Common myeloid progenitor, CD34-positive (primary cell): ENCODE results near the gene HS3ST2.
"Not testable (repeated sequence)": the region's sequence is repeated elsewhere in the genome, so short reads cannot be mapped to it uniquely, and the experiment has no call there.

Source experiments
- CTCF ChIA-PET: fragments of 350-600 bp; sonication (Branson Sonifier 250); formaldehyde crosslinking; loops from one replicate; lab custom pipeline; 2021; ENCODE audit warnings: antibody characterized with exemption; lab: Charles Lee
- POLR2A ChIA-PET: fragments of 350-600 bp; sonication (Branson Sonifier 250); formaldehyde crosslinking; loops from one replicate; lab custom pipeline; 2021; ENCODE audit warnings: antibody characterized with exemption; lab: Charles Lee
- DNase-seq, 3 donors: peaks; one replicate each; pipeline versions ENCODE4 v3.0.0 to v3.0.0-alpha.2; 2013
- H3K27ac ChIP-seq, 2 experiments: 1 replicate in 1 of 2; 2 replicates in 1 of 2; pipeline ENCODE4 v1.7.0; 2013; ENCODE audit warnings: inconsistent platforms in 2 of 2, low read length in 2 of 2, mild to moderate bottlenecking in 2 of 2, low read depth in 1 of 2, moderate library complexity in 1 of 2; ENCODE audit not compliant: severe bottlenecking in 2 of 2, insufficient read depth in 1 of 2, poor library complexity in 1 of 2
- H3K27me3 ChIP-seq, 5 experiments: replicated peaks in 2 of 5; 1 replicate in 3 of 5; 2 replicates in 2 of 5; pipeline versions ENCODE4 v1.6.1 to v1.7.0; 2013; ENCODE audit warnings: low read length in 4 of 5, mild to moderate bottlenecking in 2 of 5, moderate library complexity in 2 of 5, inconsistent platforms in 1 of 5; ENCODE audit not compliant: insufficient read depth in 5 of 5, control insufficient read depth in 4 of 5
- H3K36me3 ChIP-seq, 4 experiments: 1 replicate in 2 of 4; 2 replicates in 2 of 4; pipeline versions ENCODE4 v1.6.1 to v1.7.0; 2013; ENCODE audit warnings: low read length in 3 of 4, control low read depth in 1 of 4, mild to moderate bottlenecking in 1 of 4; ENCODE audit not compliant: control insufficient read depth in 4 of 4, insufficient read depth in 4 of 4
- H3K4me1 ChIP-seq, 4 experiments: 1 replicate in 3 of 4; 2 replicates in 1 of 4; pipeline versions ENCODE4 v1.6.1 to v1.7.1; 2013; ENCODE audit warnings: low read length in 3 of 4, mild to moderate bottlenecking in 3 of 4, control low read depth in 1 of 4, inconsistent platforms in 1 of 4, moderate library complexity in 1 of 4; ENCODE audit not compliant: control insufficient read depth in 4 of 4, insufficient read depth in 4 of 4; ENCODE audit errors: control extremely low read depth in 1 of 4
- H3K4me3 ChIP-seq, 7 experiments: 1 replicate in 4 of 7; 2 replicates in 3 of 7; pipeline versions ENCODE4 v1.5.1 to v1.7.0; 2013; ENCODE audit warnings: mild to moderate bottlenecking in 7 of 7, low read length in 6 of 7, moderate library complexity in 6 of 7, inconsistent platforms in 2 of 7, low read depth in 2 of 7, control low read depth in 1 of 7; ENCODE audit not compliant: insufficient read depth in 4 of 7, control insufficient read depth in 1 of 7; ENCODE audit errors: extremely low read depth in 1 of 7
- H3K9me3 ChIP-seq, 5 experiments: 1 replicate in 4 of 5; 2 replicates in 1 of 5; pipeline versions ENCODE4 v1.6.1 to v1.7.1; 2013; ENCODE audit warnings: low read length in 4 of 5, mild to moderate bottlenecking in 2 of 5, inconsistent platforms in 1 of 5, low read depth in 1 of 5, moderate library complexity in 1 of 5; ENCODE audit not compliant: control insufficient read depth in 4 of 5, insufficient read depth in 2 of 5; ENCODE audit errors: control extremely low read depth in 1 of 5
- WGBS: methylation state at CpG from one replicate; pipeline ENCODE4 v1.1.5; 2013; ENCODE audit not compliant: insufficient coverage; 5-methylcytosine and 5-hydroxymethylcytosine counted together

The HS3ST2 gene

GRCh38 chr16:22810226-22810625, 3.7 kb upstream of the HS3ST2 start:
- Histone ChIP-seq H3K4me3 (no peak overlapping the region), H3K27ac (no peak overlapping the region), H3K9me3 (no peaks in the 10 kb centered on the region), H3K27me3 (peaks cover 4 to 43% (median 10%) of the 10 kb centered on the region in 5 experiments), H3K36me3 (no peaks in the 10 kb centered on the region), H3K4me1 (peaks cover 0 to 13% (median 8%) of the 10 kb centered on the region in 4 experiments)
- ChIA-PET POLR2A (no interaction called here), CTCF (no interaction called here)
- DNase-seq: no peak

GRCh38 chr16:22813223-22813947, 577 bp upstream of the HS3ST2 start:
- Histone ChIP-seq H3K27ac (no peak overlapping the region), H3K9me3 (no peaks in the 10 kb centered on the region), H3K27me3 (peaks cover 0 to 59% (median 14%) of the 10 kb centered on the region in 5 experiments), H3K36me3 (no peaks in the 10 kb centered on the region), H3K4me1 (peaks cover 0 to 13% (median 8%) of the 10 kb centered on the region in 4 experiments), H3K4me3 (peak overlapping the region in 3 of 7 experiments; percentile 30 to 58 (median 49))
- ChIA-PET CTCF (interaction anchor here (1.9 kb wide), 1 partner anchor 9 kb away, joined by 9 read pairs; no protein-coding TSS in a partner anchor), POLR2A (no interaction called here)
- 2% methylated on average over 36 of the region's 59 CpGs for WGBS
- peak; percentile 63 to 81 (median 76) for DNase-seq

GRCh38 chr16:22814711-22815105, 746 bp downstream of the HS3ST2 start:
- no peaks in the 10 kb centered on the region for H3K36me3 ChIP-seq
- CTCF ChIA-PET: no interaction called here
- H3K4me1 ChIP-seq: peaks cover 0 to 13% (median 8%) of the 10 kb centered on the region in 4 experiments
- DNase-seq: no peak
- H3K27me3 ChIP-seq: peaks cover 0 to 55% (median 14%) of the 10 kb centered on the region in 5 experiments
- WGBS: 4% methylated on average over 35 of the region's 41 CpGs
- H3K9me3 ChIP-seq: no peaks in the 10 kb centered on the region
- POLR2A ChIA-PET: no interaction called here
- H3K27ac ChIP-seq: no peak overlapping the region
- H3K4me3 ChIP-seq: no peak overlapping the region

GRCh38 chr16:22815863-22816262, 1.9 kb downstream of the HS3ST2 start:
- WGBS: 53% methylated on average over 4 of the region's 5 CpGs
- peaks cover 0 to 55% (median 14%) of the 10 kb centered on the region in 5 experiments for H3K27me3 ChIP-seq
- H3K9me3 ChIP-seq: no peaks in the 10 kb centered on the region
- CTCF ChIA-PET: no interaction called here
- H3K36me3 ChIP-seq: no peaks in the 10 kb centered on the region
- H3K27ac ChIP-seq: no peak overlapping the region
- H3K4me1 ChIP-seq: peaks cover 0 to 13% (median 8%) of the 10 kb centered on the region in 4 experiments
- POLR2A ChIA-PET: no interaction called here
- H3K4me3 ChIP-seq: no peak overlapping the region
- DNase-seq: no peak

DNA sequence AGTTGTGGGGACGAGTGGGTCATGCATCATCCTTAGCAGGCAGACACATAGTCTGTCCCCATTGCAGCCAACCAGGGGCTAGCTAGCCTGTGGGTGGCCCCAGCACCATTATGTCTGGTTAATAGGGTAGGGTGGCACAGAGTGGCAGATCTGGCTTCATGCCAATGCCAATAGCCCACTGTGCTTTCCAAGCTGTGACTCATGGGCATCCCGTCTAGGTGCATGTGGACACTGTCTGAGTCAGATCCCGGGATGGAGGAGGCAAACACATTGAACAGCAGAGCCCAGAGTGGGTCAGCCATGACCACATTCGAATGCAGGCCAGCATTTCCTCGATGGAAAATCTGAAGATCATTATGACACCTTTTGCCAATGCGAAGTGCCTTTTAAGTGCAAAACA, 2.5 kb downstream of the HS3ST2 start:
- H3K27me3 ChIP-seq: peaks cover 0 to 55% (median 14%) of the 10 kb centered on the region in 5 experiments
- 87% methylated on average over 6 of the region's 6 CpGs for WGBS
- H3K36me3 ChIP-seq: no peaks in the 10 kb centered on the region
- CTCF ChIA-PET: no interaction called here
- no peak overlapping the region for H3K27ac ChIP-seq
- POLR2A ChIA-PET: no interaction called here
- H3K4me1 ChIP-seq: peaks cover 0 to 13% (median 8%) of the 10 kb centered on the region in 4 experiments
- no peak overlapping the region for H3K4me3 ChIP-seq
- no peak for DNase-seq
- H3K9me3 ChIP-seq: no peaks in the 10 kb centered on the region

DNA sequence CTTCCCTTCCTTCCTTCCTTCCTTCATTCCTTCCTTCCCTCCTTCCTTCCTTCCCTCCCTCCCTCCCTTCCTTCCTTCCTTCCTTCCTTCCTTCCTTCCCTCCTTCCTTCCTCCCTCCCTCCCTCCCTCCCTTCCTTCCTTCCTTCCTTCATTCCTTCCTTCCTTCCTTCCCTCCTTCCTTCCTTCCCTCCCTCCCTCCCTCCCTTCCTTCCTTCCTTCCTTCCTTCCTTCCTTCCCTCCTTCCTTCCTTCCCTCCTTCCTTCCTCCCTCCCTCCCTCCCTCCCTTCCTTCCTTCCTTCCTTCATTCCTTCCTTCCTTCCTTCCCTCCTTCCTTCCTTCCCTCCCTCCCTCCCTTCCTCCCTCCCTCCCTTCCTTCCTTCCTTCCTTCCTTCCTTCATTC, 4.8 kb downstream of the HS3ST2 start:
- CTCF ChIA-PET, H3K4me3 ChIP-seq, POLR2A ChIA-PET, DNase-seq, H3K9me3 ChIP-seq, H3K4me1 ChIP-seq, H3K27ac ChIP-seq, H3K36me3 ChIP-seq: not testable (repeated sequence)
- peaks cover 0 to 43% (median 12%) of the 10 kb centered on the region in 5 experiments for H3K27me3 ChIP-seq

GRCh38 chr16:22838681-22839080, 24.7 kb downstream of the HS3ST2 start:
- H3K36me3 ChIP-seq: no peaks in the 10 kb centered on the region
- H3K27me3 ChIP-seq: peaks cover 0 to 16% (median 2%) of the 10 kb centered on the region in 5 experiments
- no peak overlapping the region for H3K4me3 ChIP-seq
- no peak overlapping the region for H3K27ac ChIP-seq
- no peaks in the 10 kb centered on the region for H3K9me3 ChIP-seq
- ChIA-PET POLR2A (no interaction called here), CTCF (no interaction called here)
- no peak for DNase-seq
- WGBS: 93% methylated on average over 3 of the region's 3 CpGs
- no peaks in the 10 kb centered on the region for H3K4me1 ChIP-seq
